CD4-positive, alpha-beta T cell (primary cell): ENCODE data around the gene AGPAT3. TPM values are rescaled to one million over a fixed set of nuclear protein-coding genes. Genes with fewer than 3 reads are reported as not detected.
A peak's percentile ranks its signal among the peaks of the same experiment; 100 is the strongest.

Source experiments
- ATAC-seq: fragments of 200-7000 bp; cut with Tn5 transposase; one replicate; pipeline ENCODE4 v1.10.0; 2022; ENCODE audit warnings: mild to moderate bottlenecking; ENCODE audit not compliant: poor library complexity
- CTCF ChIA-PET: fragments of 350-600 bp; sonication (Branson Sonifier 250); formaldehyde crosslinking; loops from one replicate; lab custom pipeline; 2021; ENCODE audit warnings: antibody characterized with exemption, inconsistent platforms; lab: Charles Lee
- POLR2A ChIA-PET: fragments of 350-600 bp; sonication (Branson Sonifier 250); formaldehyde crosslinking; loops from one replicate; lab custom pipeline; 2021; ENCODE audit warnings: antibody characterized with exemption, inconsistent platforms; lab: Charles Lee
- DNase-seq, 14 experiments: peaks; one replicate each; pipeline ENCODE4 v3.0.0-alpha.2; 2013 to 2020; ENCODE audit warnings: mixed read lengths in 2 of 14
- H3K27ac ChIP-seq, 2 donors: one replicate each; pipeline versions ENCODE4 v1.5.1 to v1.7.0; 2013; ENCODE audit warnings: low read length in 2 of 2, low read depth in 1 of 2, mild to moderate bottlenecking in 1 of 2
- H3K27me3 ChIP-seq, 2 experiments: 1 replicate in 1 of 2; 2 replicates in 1 of 2; pipeline versions ENCODE4 v1.6.1 to v1.7.0; 2013; ENCODE audit warnings: low read length in 2 of 2, control low read depth in 1 of 2, mild to moderate bottlenecking in 1 of 2, moderate library complexity in 1 of 2; ENCODE audit not compliant: insufficient read depth in 2 of 2, control insufficient read depth in 1 of 2
- H3K36me3 ChIP-seq: one replicate; pipeline ENCODE4 v1.6.1; 2013; ENCODE audit warnings: low read length, control low read depth; ENCODE audit not compliant: insufficient read depth
- H3K4me1 ChIP-seq: one replicate; pipeline ENCODE4 v1.6.1; 2013; ENCODE audit warnings: low read length, control low read depth; ENCODE audit not compliant: insufficient read depth
- H3K4me3 ChIP-seq: one replicate; pipeline ENCODE4 v1.5.1; 2013; ENCODE audit warnings: mild to moderate bottlenecking, low read length, moderate library complexity
- H3K9me3 ChIP-seq, 2 experiments: 1 replicate in 1 of 2; 2 replicates in 1 of 2; pipeline versions ENCODE4 v1.6.1 to v1.7.0; 2013; ENCODE audit warnings: low read length in 2 of 2, mild to moderate bottlenecking in 2 of 2, control low read depth in 1 of 2, moderate library complexity in 1 of 2; ENCODE audit not compliant: control insufficient read depth in 1 of 2, insufficient read depth in 1 of 2
- H3K27ac Mint-ChIP-seq: one replicate; pipeline ENCODE4 v1.8.0; 2020; ENCODE audit warnings: mixed read lengths
- H3K27me3 Mint-ChIP-seq: one replicate; pipeline ENCODE4 v1.8.0; 2021; ENCODE audit warnings: mixed read lengths
- H3K36me3 Mint-ChIP-seq: one replicate; pipeline ENCODE4 v1.8.0; 2021; ENCODE audit warnings: low read depth, mixed read lengths
- H3K4me1 Mint-ChIP-seq: one replicate; pipeline ENCODE4 v1.8.0; 2021; ENCODE audit warnings: low read depth, mixed read lengths
- H3K4me3 Mint-ChIP-seq: one replicate; pipeline ENCODE4 v1.8.0; 2020; ENCODE audit warnings: mild to moderate bottlenecking, mixed read lengths
- H3K9me3 Mint-ChIP-seq: one replicate; pipeline ENCODE4 v1.8.0; 2020; ENCODE audit warnings: mixed read lengths
- intact Hi-C, 2 experiments: fragments of 100-400 bp; cut with DNase I in 1 of 2; cut with micrococcal nuclease in 1 of 2; formaldehyde crosslinking; loops; one replicate each; pipeline versions ENCODE4 v1.15.1 to v1.9.0; 2023 to 2025; cut with DNase I, micrococcal nuclease
- total RNA-seq, 174 experiments: library from RNA in 2 of 174; stranded (reverse) in 2 of 174; gene quantifications; one replicate each; pipeline ENCODE4 v1.2.3 and lab custom pipeline; 2021 to 2026
- TF ChIP-seq, protein P1 (sequence below): fragments of 200-600 bp; IDR thresholded peaks from one replicate; pipeline ENCODE4 v1.8.0; 2022; ENCODE audit warnings: antibody characterized with exemption, mild to moderate bottlenecking

Gene AGPAT3
- total RNA-seq, 2 experiments from 2014 or later = 40.8 to 43.4 TPM

DNA sequence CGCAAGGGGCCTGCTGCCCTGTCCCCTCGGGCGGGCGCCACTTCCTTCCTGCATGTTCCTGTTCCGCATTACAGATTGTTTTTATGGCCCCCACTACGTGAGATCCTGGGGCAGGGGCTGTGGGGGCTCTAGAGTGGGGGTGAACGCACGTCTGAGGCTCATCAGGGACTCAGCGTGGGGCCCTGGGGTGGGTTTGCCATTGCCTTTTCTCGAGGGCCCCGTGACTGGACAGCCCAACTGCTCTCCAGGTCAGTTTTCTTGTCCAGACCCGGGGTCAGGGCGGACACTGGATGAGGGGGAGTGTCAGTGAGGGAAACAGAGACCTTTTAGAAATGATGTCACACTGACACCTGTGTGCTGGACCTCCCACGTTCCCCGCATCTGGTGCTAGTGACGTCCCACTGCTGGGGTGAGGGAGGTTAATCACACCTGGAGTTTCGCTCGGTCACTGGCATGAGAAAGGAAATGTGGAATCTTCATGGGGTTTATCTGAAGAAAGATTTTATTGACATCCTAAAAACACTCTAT is 65.9 kb downstream of the AGPAT3 start:
- H3K4me3 Mint-ChIP-seq = no peak overlapping the region
- ChIA-PET POLR2A (no interaction called here), CTCF (interaction anchor here (0.6 to 1.8 kb wide), 4 partner anchors 10 to 425 kb away, joined by 3 to 5 read pairs (median 4); no protein-coding TSS in a partner anchor)
- H3K27ac ChIP-seq = no peak overlapping the region
- H3K9me3 Mint-ChIP-seq = no peaks in the 10 kb centered on the region
- intact Hi-C loops = no loop called here
- H3K4me1 Mint-ChIP-seq = peaks cover 13% of the 10 kb centered on the region
- H3K36me3 ChIP-seq = peaks cover 32% of the 10 kb centered on the region
- peaks cover 33% of the 10 kb centered on the region for H3K36me3 Mint-ChIP-seq
- peaks cover 0 to under 1% of the 10 kb centered on the region in 2 experiments for H3K9me3 ChIP-seq
- TF ChIP-seq, protein P1, sequence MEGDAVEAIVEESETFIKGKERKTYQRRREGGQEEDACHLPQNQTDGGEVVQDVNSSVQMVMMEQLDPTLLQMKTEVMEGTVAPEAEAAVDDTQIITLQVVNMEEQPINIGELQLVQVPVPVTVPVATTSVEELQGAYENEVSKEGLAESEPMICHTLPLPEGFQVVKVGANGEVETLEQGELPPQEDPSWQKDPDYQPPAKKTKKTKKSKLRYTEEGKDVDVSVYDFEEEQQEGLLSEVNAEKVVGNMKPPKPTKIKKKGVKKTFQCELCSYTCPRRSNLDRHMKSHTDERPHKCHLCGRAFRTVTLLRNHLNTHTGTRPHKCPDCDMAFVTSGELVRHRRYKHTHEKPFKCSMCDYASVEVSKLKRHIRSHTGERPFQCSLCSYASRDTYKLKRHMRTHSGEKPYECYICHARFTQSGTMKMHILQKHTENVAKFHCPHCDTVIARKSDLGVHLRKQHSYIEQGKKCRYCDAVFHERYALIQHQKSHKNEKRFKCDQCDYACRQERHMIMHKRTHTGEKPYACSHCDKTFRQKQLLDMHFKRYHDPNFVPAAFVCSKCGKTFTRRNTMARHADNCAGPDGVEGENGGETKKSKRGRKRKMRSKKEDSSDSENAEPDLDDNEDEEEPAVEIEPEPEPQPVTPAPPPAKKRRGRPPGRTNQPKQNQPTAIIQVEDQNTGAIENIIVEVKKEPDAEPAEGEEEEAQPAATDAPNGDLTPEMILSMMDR = no peak
- DNase-seq (no peak), ATAC-seq (no peak)
- H3K27me3 ChIP-seq = no peaks in the 10 kb centered on the region
- no peaks in the 10 kb centered on the region for H3K27me3 Mint-ChIP-seq
- no peaks in the 10 kb centered on the region for H3K4me1 ChIP-seq
- H3K27ac Mint-ChIP-seq = peak overlapping the region; percentile 36
- H3K4me3 ChIP-seq = no peak overlapping the region

DNA sequence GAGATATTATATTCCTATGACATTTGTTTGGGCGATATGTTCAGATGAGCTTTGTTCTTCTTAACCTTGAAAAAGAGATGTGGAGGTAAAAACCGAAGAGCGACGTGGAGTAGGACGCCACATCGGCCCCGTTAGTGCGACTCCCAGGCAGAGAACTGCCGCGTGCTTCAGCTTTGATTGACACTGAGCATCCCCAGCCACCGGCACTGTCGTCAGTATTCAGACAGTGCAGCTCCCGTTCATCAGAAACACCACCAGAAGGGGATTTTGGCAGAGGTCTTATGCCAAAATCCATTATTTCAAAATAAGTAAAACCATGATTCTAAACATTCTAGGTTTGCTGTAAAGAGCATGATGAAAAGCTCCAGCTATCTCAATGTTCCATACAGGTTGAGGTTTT is 66.5 kb downstream of the AGPAT3 start:
- TF ChIP-seq, protein P1 = no peak
- CTCF ChIA-PET = interaction anchor here (0.6 to 1.8 kb wide), 4 partner anchors 10 to 424 kb away, joined by 3 to 5 read pairs (median 4); no protein-coding TSS in a partner anchor
- POLR2A ChIA-PET = interaction anchor here (0.7 kb wide), 1 partner anchor 83 kb away, joined by 3 read pairs; no protein-coding TSS in a partner anchor

GRCh38 chr21:43932005-43932404 is 67.0 kb downstream of the AGPAT3 start:
- Histone ChIP-seq H3K27me3 (no peaks in the 10 kb centered on the region), H3K4me3 (no peak overlapping the region), H3K4me1 (no peaks in the 10 kb centered on the region), H3K36me3 (peaks cover 35% of the 10 kb centered on the region), H3K27ac (no peak overlapping the region), H3K9me3 (peaks cover 0 to 12% of the 10 kb centered on the region in 2 experiments)
- H3K36me3 Mint-ChIP-seq = peaks cover 33% of the 10 kb centered on the region
- peaks cover 13% of the 10 kb centered on the region for H3K4me1 Mint-ChIP-seq
- POLR2A ChIA-PET = interaction anchor here (0.7 kb wide), 1 partner anchor 83 kb away, joined by 3 read pairs; no protein-coding TSS in a partner anchor
- H3K27ac Mint-ChIP-seq = no peak overlapping the region
- no peak overlapping the region for H3K4me3 Mint-ChIP-seq
- TF ChIP-seq, protein P1 = no peak
- intact Hi-C loops = loop anchor here in 1 of 2 experiments (1.0 kb wide), 1 partner anchor 12 kb away; no protein-coding TSS in a partner anchor
- H3K9me3 Mint-ChIP-seq = no peaks in the 10 kb centered on the region
- no peaks in the 10 kb centered on the region for H3K27me3 Mint-ChIP-seq
- DNase-seq (no peak), ATAC-seq (no peak)
- CTCF ChIA-PET = interaction anchor here (1.8 kb wide), 1 partner anchor 43 kb away, joined by 5 read pairs; no protein-coding TSS in a partner anchor

More for the DNA sequence above, 66.5 kb downstream of the AGPAT3 start:
- H3K27ac ChIP-seq = no peak overlapping the region
- DNase-seq (no peak), ATAC-seq (no peak)
- Mint-ChIP-seq H3K9me3 (no peaks in the 10 kb centered on the region), H3K27ac (peak overlapping the region; percentile 36), H3K27me3 (no peaks in the 10 kb centered on the region), H3K36me3 (peaks cover 33% of the 10 kb centered on the region), H3K4me1 (peaks cover 13% of the 10 kb centered on the region), H3K4me3 (no peak overlapping the region)
- H3K4me3 ChIP-seq = no peak overlapping the region
- H3K4me1 ChIP-seq = no peaks in the 10 kb centered on the region
- peaks cover 0 to 6% of the 10 kb centered on the region in 2 experiments for H3K9me3 ChIP-seq
- peaks cover 34% of the 10 kb centered on the region for H3K36me3 ChIP-seq
- intact Hi-C loops = no loop called here
- no peaks in the 10 kb centered on the region for H3K27me3 ChIP-seq
